GM21515 (cell line): ENCODE results near the gene BTBD1.
"Not testable (repeated sequence)": the region's sequence is repeated elsewhere in the genome, so short reads cannot be mapped to it uniquely, and the experiment has no call there.

ENCODE experiments used
- ATAC-seq: cut with Tn5 transposase; IDR thresholded peaks from one replicate; pipeline ENCODE4 v1.9.1; 2021; ENCODE audit not compliant: unreplicated experiment

BTBD1 gene

GRCh38 chr15:83094583-83094982, 27.5 kb upstream of the BTBD1 start:
- no peak for ATAC-seq

GRCh38 chr15:83092309-83092976, 25.4 kb upstream of the BTBD1 start:
- peak; percentile 81 for ATAC-seq

- ATAC-seq, result peak; percentile 17
Observed at GRCh38 chr15:83091965-83092308, 24.9 kb upstream of the BTBD1 start.

- ATAC-seq, result no peak
Observed at GRCh38 chr15:83090465-83090864, 23.4 kb upstream of the BTBD1 start.

- ATAC-seq, result no peak
Observed at GRCh38 chr15:83088876-83089275, 21.8 kb upstream of the BTBD1 start.

- no peak for ATAC-seq
Observed at GRCh38 chr15:83087576-83087975, 20.5 kb upstream of the BTBD1 start.

GRCh38 chr15:83085864-83086552, 19.0 kb upstream of the BTBD1 start:
- ATAC-seq, result not testable (repeated sequence)

- not testable (repeated sequence) for ATAC-seq
Observed at GRCh38 chr15:83085461-83085860, 18.4 kb upstream of the BTBD1 start.

- ATAC-seq, result no peak
Observed at GRCh38 chr15:83082730-83083386, 15.8 kb upstream of the BTBD1 start.

- ATAC-seq, result no peak
Observed at GRCh38 chr15:83081256-83082014, 14.4 kb upstream of the BTBD1 start.

GRCh38 chr15:83078712-83079111, 11.7 kb upstream of the BTBD1 start:
- ATAC-seq, result no peak

- ATAC-seq, result no peak
Observed at GRCh38 chr15:83077491-83078230, 10.6 kb upstream of the BTBD1 start.

- not testable (repeated sequence) for ATAC-seq
Observed at GRCh38 chr15:83069211-83069642, 2.2 kb upstream of the BTBD1 start.

- ATAC-seq, result no peak
Observed at GRCh38 chr15:83068054-83068453, 1.0 kb upstream of the BTBD1 start.

- ATAC-seq, result no peak
Observed at GRCh38 chr15:83067638-83067962, 548 bp upstream of the BTBD1 start.

GRCh38 chr15:83066034-83066733, 868 bp downstream of the BTBD1 start:
- no peak for ATAC-seq

GRCh38 chr15:83065431-83065830, 1.6 kb downstream of the BTBD1 start:
- ATAC-seq, result no peak

GRCh38 chr15:83064859-83065258, 2.2 kb downstream of the BTBD1 start:
- ATAC-seq, result no peak

GRCh38 chr15:83063551-83063950, 3.5 kb downstream of the BTBD1 start:
- no peak for ATAC-seq

- no peak for ATAC-seq
Observed at GRCh38 chr15:83062768-83063180, 4.3 kb downstream of the BTBD1 start.
